Ammon's horn (tissue), 1 donor: ENCODE data around the gene TBC1D22A.

Experiments used
- DNase-seq: peaks from one replicate; pipeline ENCODE4 v3.0.0-alpha.2; 2016; ENCODE audit warnings: low spot score

The TBC1D22A gene

GRCh38 chr22:46909237-46910030, 147.0 kb downstream of the TBC1D22A start:
- no peak for DNase-seq

GRCh38 chr22:46910624-46911023, 148.2 kb downstream of the TBC1D22A start:
- no peak for DNase-seq

DNA sequence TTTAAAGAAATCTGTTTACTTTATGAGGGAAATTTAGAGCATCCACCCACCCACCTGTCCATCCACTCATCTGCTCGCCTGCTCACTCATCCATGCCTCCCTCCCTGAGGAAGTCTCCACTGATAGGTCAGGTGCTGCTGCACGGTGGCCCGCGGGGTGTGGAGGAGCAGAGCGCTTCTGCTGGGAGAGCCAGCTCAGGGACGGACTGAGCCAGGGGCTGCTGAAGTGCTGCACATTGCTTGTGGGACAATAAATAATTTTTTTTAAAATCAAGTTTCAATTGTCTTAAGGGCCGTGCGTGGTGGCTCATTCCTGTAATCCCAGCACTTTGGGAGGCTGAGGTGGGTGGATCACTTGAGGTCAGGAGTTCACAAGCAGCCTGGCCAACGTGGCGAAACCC, 148.9 kb downstream of the TBC1D22A start:
- no peak for DNase-seq

- no peak for DNase-seq
These were observed 150.9 kb downstream of the TBC1D22A start for GRCh38 chr22:46913351-46913750.

DNA sequence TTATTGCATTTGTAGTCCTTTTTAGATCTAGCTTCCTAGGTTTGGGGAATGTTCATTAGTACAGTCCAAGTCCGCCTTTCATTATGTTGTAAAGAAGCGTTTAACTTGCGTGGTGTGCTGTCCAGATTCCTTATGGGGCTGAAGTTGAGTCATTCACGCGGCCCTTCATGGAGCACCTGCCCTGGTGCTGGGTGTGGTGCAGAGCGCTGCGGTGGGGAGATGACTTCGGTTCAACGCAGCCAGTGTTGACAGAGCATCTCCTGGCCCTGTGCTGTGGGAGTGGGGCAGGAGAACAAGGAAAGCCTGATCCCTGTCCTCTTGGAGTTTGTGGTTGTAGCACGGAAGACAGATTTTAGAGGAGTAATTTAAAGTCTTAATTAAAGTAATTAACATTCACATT, 152.0 kb downstream of the TBC1D22A start:
- DNase-seq: no peak

GRCh38 chr22:46914916-46915894, 152.8 kb downstream of the TBC1D22A start:
- DNase-seq: no peak

DNA sequence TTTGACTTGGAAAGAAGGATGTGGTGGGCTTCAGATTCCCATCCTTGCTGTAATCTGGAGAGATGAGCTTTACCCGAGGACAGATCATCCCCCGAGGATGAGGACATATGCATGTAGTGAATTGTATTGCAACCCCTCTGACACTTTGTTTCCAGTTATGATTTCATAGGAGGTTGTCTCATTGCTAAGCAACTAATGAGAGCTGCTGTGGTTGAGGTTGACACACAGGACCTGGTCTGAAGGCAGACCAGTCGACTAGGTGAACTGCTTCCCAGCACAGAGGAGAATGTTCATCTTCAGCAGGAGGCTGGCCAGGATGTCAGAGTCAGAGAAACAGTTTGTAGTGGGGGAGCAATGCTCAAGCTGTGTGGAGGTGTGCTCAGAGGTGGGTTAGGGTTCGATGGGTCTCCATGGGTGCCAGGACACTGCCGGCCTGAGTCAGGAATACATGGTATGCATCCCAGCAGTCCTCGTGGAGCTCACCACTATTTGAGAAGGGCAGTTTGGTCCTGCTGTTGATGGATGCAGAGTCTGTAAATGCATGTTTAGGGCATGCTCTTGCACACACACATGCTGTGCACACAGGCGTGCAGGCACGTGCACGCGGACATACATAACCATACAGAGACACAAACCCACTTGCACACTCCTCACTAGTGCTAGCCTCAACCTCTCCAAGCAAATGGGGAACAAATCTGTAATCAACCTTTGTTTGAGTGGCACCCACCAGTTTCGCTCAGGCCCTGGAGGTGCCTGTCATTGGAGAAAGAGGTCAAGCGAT, 153.7 kb downstream of the TBC1D22A start:
- no peak for DNase-seq

DNA sequence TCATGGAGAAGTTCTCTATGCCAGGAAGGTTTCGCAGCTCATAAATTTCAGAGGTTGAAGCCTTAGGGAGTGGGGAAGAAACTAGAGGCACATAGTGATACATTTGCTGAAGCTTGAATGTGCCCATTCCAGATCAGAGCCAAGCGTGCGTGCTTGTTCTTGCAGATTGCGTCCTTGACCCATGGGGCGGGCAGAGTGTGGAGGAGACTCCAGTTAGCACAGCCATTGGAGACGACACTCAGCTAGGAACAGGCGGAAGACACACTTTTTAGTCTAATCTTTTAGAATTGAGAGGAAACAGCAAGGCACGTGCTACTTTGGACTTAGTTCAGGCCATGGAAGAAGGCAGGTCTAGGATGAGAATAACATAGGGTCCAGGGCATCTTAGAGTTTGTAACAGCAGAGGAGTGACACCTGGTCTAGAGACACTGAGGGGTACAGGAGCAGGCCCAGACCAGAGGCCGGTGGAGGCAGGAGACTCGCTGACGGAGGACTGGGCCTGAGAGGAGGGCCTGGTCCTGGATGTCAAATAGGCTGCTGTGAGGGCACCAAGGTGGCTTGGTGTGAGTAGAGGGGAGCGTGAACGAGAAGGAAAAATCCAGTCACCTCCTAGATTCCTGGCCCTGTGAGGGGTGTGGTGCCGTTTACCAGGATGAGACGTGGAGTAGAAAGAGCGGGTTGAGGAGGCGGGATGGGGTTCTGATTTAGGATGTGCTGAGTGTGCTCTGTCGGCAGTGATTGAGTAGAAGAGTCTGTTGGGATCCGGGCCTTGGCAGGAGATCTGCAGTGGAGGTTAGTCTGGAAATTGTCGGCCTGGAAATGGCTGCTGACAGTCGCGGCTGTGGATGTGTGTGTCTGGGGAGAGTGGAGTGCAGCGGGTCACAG, 154.7 kb downstream of the TBC1D22A start:
- no peak for DNase-seq

DNA sequence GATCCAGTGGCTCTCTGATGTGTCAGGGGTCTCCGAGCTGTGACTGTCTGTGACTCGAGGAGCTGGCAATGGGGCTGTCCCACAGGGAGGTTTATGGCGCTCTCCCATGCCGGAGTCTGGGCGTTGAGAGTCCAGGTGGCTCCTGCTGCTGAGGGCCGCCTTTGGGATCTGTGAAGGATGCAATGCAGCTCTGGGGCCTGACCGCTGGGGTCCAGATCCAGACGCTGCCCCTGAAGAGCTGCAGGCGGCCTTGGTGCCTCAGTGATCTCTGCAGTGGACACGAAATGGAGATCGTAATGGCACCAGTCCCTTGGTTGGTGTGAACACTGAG, 155.3 kb downstream of the TBC1D22A start:
- no peak for DNase-seq

GRCh38 chr22:46918197-46918596, 155.7 kb downstream of the TBC1D22A start:
- no peak for DNase-seq

DNA sequence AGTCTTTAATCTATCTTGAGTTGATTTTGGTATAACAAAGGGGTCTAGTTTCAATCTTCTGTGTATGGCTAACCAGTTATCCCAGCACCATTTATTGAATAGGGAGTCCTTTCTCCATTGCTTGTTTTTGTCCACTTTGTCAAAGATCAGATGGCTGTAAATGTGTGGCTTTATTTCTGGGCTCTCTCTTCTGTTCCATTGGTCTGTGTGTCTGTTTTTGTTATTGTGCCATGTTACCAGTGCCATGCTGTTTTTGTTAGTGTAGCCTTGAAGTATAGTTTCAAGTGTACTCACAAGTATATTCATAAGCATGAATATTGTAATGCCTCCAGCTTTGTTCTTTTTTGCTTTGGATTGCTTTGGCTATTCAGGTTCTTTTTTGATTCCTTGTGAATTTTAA, 159.6 kb downstream of the TBC1D22A start:
- no peak for DNase-seq

DNA sequence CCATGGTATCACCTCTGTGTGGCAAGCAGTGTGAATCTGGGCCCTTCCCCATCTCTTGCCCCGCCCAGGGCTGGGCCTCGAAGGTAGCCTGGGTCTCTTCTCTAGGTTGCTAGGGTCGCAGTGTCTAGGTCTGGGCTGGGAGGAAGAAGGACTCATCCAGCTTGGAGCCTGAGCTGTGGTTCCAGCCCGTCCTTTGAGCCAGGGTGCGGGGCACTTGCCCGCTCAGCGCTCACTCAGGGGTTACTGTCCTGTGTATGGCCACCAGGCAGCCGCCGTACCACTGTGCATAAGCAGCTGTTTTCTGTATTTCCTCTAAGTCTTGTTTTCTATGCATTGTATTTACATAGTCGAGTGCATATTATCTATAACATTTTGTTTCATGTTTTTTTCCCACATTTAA, 160.9 kb downstream of the TBC1D22A start:
- no peak for DNase-seq

DNA sequence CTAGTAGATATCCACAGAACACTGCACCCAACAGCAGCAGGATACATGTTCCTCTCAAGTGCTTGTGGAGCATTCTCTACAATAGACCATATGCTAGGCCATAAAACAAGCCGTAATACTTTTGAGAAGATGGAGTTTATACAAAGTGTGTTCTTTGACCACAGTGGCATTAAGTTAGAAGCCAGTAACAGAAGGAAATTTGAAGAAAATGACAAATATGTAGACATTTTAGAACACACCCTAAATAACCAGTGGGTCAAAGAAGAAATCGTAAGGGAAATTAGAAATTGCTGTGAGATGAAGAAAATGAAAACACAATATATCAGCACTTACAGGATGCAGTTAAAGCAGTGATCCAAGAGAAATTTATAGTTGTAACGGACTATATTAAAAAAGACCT, 163.4 kb downstream of the TBC1D22A start:
- DNase-seq: no peak

GRCh38 chr22:46929046-46929709, 166.7 kb downstream of the TBC1D22A start:
- DNase-seq: no peak

DNA sequence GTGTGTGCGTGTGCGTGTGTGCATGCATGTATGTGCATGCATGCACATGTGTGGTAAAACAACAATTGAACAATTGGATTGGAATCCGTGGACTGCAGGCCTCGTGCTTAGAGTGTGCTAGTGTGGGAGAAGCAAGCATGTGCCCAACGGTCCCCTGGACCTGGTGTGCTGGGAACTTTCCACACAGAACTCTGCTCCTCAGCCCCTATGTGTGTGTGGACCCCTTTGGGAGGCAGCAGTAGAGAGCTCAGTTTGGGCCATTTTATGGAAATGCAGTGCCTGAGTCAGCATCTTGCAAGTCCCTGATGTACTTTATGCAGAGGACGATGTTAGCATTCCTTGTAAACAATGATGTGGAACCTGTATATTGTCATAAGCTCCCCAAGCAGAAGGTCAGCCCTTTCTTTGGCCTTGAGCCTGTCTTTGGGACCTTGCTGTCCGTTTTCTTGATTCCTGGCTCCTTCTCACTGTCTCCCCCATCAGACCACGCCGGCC, 167.3 kb downstream of the TBC1D22A start:
- DNase-seq: no peak

- no peak for DNase-seq
These were observed 169.0 kb downstream of the TBC1D22A start for GRCh38 chr22:46931414-46931813.

DNA sequence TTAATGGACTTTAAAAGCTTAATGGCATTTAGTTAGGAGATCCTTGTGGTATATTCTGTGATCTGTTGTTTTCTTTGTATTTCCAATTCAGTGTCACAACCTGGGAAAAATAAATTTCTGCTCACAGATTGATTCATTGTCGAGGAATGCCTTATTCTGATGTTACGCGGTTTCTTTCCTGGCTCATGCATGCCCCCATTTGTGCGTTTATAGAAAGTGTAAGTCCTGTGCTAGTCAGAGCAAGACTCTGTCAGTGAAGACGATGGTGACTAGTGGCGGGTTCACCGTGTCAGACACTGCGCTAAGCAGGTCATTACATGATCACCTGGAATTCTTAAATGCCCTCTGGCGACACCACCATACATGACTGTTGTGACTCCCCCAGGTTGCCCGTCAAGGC, 169.4 kb downstream of the TBC1D22A start:
- no peak for DNase-seq

GRCh38 chr22:46933040-46933930, 170.8 kb downstream of the TBC1D22A start:
- no peak for DNase-seq

- no peak for DNase-seq
These were observed 171.8 kb downstream of the TBC1D22A start for GRCh38 chr22:46934172-46934745.
